ENCODE measurements around the gene MCM3.

Gene MCM3

GRCh38 chr6:52251113-52251512 lies 33.4 kb downstream of the MCM3 start:
- H3K27me3 ChIP-seq (ENCODE audit: insufficient read depth, low read length), result no peaks in the 10 kb centered on the region
- no peak overlapping the region for H4K8ac ChIP-seq (ENCODE audit: low read depth, low read length)
- H3K4me1 ChIP-seq (ENCODE audit: control insufficient read depth in 1 of 2, insufficient read depth in 2 of 2, low read length in 2 of 2), result no peaks in the 10 kb centered on the region
- no peaks in the 10 kb centered on the region for H3K9me3 ChIP-seq (ENCODE audit: insufficient read depth, low read depth, low read length)
- H3K23ac ChIP-seq (ENCODE audit: low read length), result no peak overlapping the region
- no peak overlapping the region for H4K12ac ChIP-seq (ENCODE audit: low read depth, low read length)
- DNase-seq, result no peak
- no peaks in the 10 kb centered on the region for H3K79me2 ChIP-seq (ENCODE audit: control insufficient read depth, insufficient read depth, low read length, poor library complexity)
- no peak overlapping the region for H3K27ac ChIP-seq (ENCODE audit: low read depth, low read length)
- no peak overlapping the region for H3K18ac ChIP-seq (ENCODE audit: low read length)
- H3K4me2 ChIP-seq (ENCODE audit: low read length), result no peak overlapping the region
- H2BK120ac ChIP-seq (ENCODE audit: insufficient read depth, low read length, poor library complexity), result no peak overlapping the region
- no peak overlapping the region for H3K4me3 ChIP-seq (ENCODE audit: low read depth, low read length)
- no peak overlapping the region for H3K14ac ChIP-seq (ENCODE audit: low read length)
- no peak overlapping the region for H2AFZ ChIP-seq (ENCODE audit: insufficient read depth, low read length, poor library complexity)
- no peak overlapping the region for H2BK12ac ChIP-seq (ENCODE audit: low read length)
- no peaks in the 10 kb centered on the region for H3K36me3 ChIP-seq (ENCODE audit: control insufficient read depth in 1 of 2, insufficient read depth in 2 of 2, low read length in 2 of 2)
- no peak overlapping the region for H3K9ac ChIP-seq (ENCODE audit: low read length)
- no peak overlapping the region for H2BK5ac ChIP-seq (ENCODE audit: low read depth, low read length, poor library complexity)
- H3K79me1 ChIP-seq (ENCODE audit: low read length), result no peaks in the 10 kb centered on the region
- H2AK5ac ChIP-seq (ENCODE audit: low read length), result no peak overlapping the region
- no peak overlapping the region for H3K4ac ChIP-seq (ENCODE audit: low read depth, low read length)
- no peak overlapping the region for H4K91ac ChIP-seq (ENCODE audit: low read depth, low read length)

GRCh38 chr6:52249078-52249477 lies 35.5 kb downstream of the MCM3 start:
- no peaks in the 10 kb centered on the region for H3K9me3 ChIP-seq (ENCODE audit: insufficient read depth, low read depth, low read length)
- no peaks in the 10 kb centered on the region for H3K36me3 ChIP-seq (ENCODE audit: control insufficient read depth in 1 of 2, insufficient read depth in 2 of 2, low read length in 2 of 2)
- H3K4me2 ChIP-seq (ENCODE audit: low read length), result no peak overlapping the region
- H3K79me2 ChIP-seq (ENCODE audit: control insufficient read depth, insufficient read depth, low read length, poor library complexity), result no peaks in the 10 kb centered on the region
- no CpG with 5 or more reads among the region's 2 CpGs for WGBS (ENCODE audit: extremely low coverage, insufficient coverage, insufficient read length)
- no peak overlapping the region for H4K8ac ChIP-seq (ENCODE audit: low read depth, low read length)
- no peak overlapping the region for H3K27ac ChIP-seq (ENCODE audit: low read depth, low read length)
- H3K23ac ChIP-seq (ENCODE audit: low read length), result no peak overlapping the region
- H3K9ac ChIP-seq (ENCODE audit: low read length), result no peak overlapping the region
- H2AK5ac ChIP-seq (ENCODE audit: low read length), result no peak overlapping the region
- no peaks in the 10 kb centered on the region for H3K27me3 ChIP-seq (ENCODE audit: insufficient read depth, low read length)
- H4K12ac ChIP-seq (ENCODE audit: low read depth, low read length), result no peak overlapping the region
- no peak overlapping the region for H2BK12ac ChIP-seq (ENCODE audit: low read length)
- H3K4ac ChIP-seq (ENCODE audit: low read depth, low read length), result no peak overlapping the region
- H3K4me1 ChIP-seq (ENCODE audit: control insufficient read depth in 1 of 2, insufficient read depth in 2 of 2, low read length in 2 of 2), result no peaks in the 10 kb centered on the region
- no peak overlapping the region for H2BK120ac ChIP-seq (ENCODE audit: insufficient read depth, low read length, poor library complexity)
- no peak overlapping the region for H3K14ac ChIP-seq (ENCODE audit: low read length)
- H4K91ac ChIP-seq (ENCODE audit: low read depth, low read length), result no peak overlapping the region
- H2AFZ ChIP-seq (ENCODE audit: insufficient read depth, low read length, poor library complexity), result no peak overlapping the region
- H3K18ac ChIP-seq (ENCODE audit: low read length), result no peak overlapping the region
- no peak for DNase-seq
- H3K4me3 ChIP-seq (ENCODE audit: low read depth, low read length), result no peak overlapping the region
- no peak overlapping the region for H2BK5ac ChIP-seq (ENCODE audit: low read depth, low read length, poor library complexity)
- no peaks in the 10 kb centered on the region for H3K79me1 ChIP-seq (ENCODE audit: low read length)

- Histone ChIP-seq H3K79me1 (ENCODE audit: low read length) (no peaks in the 10 kb centered on the region), H3K4me2 (ENCODE audit: low read length) (no peak overlapping the region), H3K79me2 (ENCODE audit: control insufficient read depth, insufficient read depth, low read length, poor library complexity) (no peaks in the 10 kb centered on the region), H3K9me3 (ENCODE audit: insufficient read depth, low read depth, low read length) (no peaks in the 10 kb centered on the region), H3K4me3 (ENCODE audit: low read depth, low read length) (no peak overlapping the region), H2AFZ (ENCODE audit: insufficient read depth, low read length, poor library complexity) (no peak overlapping the region), H2BK5ac (ENCODE audit: low read depth, low read length, poor library complexity) (no peak overlapping the region), H2BK12ac (ENCODE audit: low read length) (no peak overlapping the region), H3K9ac (ENCODE audit: low read length) (no peak overlapping the region), H4K8ac (ENCODE audit: low read depth, low read length) (no peak overlapping the region), H3K27me3 (ENCODE audit: insufficient read depth, low read length) (no peaks in the 10 kb centered on the region), H4K91ac (ENCODE audit: low read depth, low read length) (no peak overlapping the region), H3K27ac (ENCODE audit: low read depth, low read length) (no peak overlapping the region), H3K18ac (ENCODE audit: low read length) (no peak overlapping the region), H3K36me3 (ENCODE audit: control insufficient read depth in 1 of 2, insufficient read depth in 2 of 2, low read length in 2 of 2) (no peaks in the 10 kb centered on the region), H3K4ac (ENCODE audit: low read depth, low read length) (no peak overlapping the region), H4K12ac (ENCODE audit: low read depth, low read length) (no peak overlapping the region), H3K14ac (ENCODE audit: low read length) (no peak overlapping the region), H2BK120ac (ENCODE audit: insufficient read depth, low read length, poor library complexity) (no peak overlapping the region), H3K23ac (ENCODE audit: low read length) (no peak overlapping the region), H2AK5ac (ENCODE audit: low read length) (no peak overlapping the region), H3K4me1 (ENCODE audit: control insufficient read depth in 1 of 2, insufficient read depth in 2 of 2, low read length in 2 of 2) (no peaks in the 10 kb centered on the region)
- no peak for DNase-seq
- WGBS (ENCODE audit: extremely low coverage, insufficient coverage, insufficient read length), result no CpG with 5 or more reads among the region's 1 CpG
These were observed 39.1 kb downstream of the MCM3 start for GRCh38 chr6:52245425-52245824.

GRCh38 chr6:52244400-52244799 lies 40.1 kb downstream of the MCM3 start, which contains the start of gene IL17F:
Gene IL17F (minus strand): TSS chr6:52244500. CDS start chr6:52244429, 71 bp downstream.
- H2AK5ac ChIP-seq (ENCODE audit: low read length), result no peak within 1 kb of the TSS
- no peaks in the 10 kb centered on the region for H3K36me3 ChIP-seq (ENCODE audit: control insufficient read depth in 1 of 2, insufficient read depth in 2 of 2, low read length in 2 of 2)
- H3K79me2 ChIP-seq (ENCODE audit: control insufficient read depth, insufficient read depth, low read length, poor library complexity), result no peaks in the 10 kb centered on the region
- H3K9me3 ChIP-seq (ENCODE audit: insufficient read depth, low read depth, low read length), result no peaks in the 10 kb centered on the region
- no peak within 1 kb of the TSS for H3K23ac ChIP-seq (ENCODE audit: low read length)
- no peak within 1 kb of the TSS for H3K4ac ChIP-seq (ENCODE audit: low read depth, low read length)
- DNase-seq, result no peak
- no peak within 1 kb of the TSS for H3K9ac ChIP-seq (ENCODE audit: low read length)
- H3K79me1 ChIP-seq (ENCODE audit: low read length), result no peaks in the 10 kb centered on the region
- no peak within 1 kb of the TSS for H2BK5ac ChIP-seq (ENCODE audit: low read depth, low read length, poor library complexity)
- no peak within 1 kb of the TSS for H4K12ac ChIP-seq (ENCODE audit: low read depth, low read length)
- no peak within 1 kb of the TSS for H3K27ac ChIP-seq (ENCODE audit: low read depth, low read length)
- H3K4me1 ChIP-seq (ENCODE audit: control insufficient read depth in 1 of 2, insufficient read depth in 2 of 2, low read length in 2 of 2), result no peaks in the 10 kb centered on the region
- H4K91ac ChIP-seq (ENCODE audit: low read depth, low read length), result no peak within 1 kb of the TSS
- H3K4me2 ChIP-seq (ENCODE audit: low read length), result no peak within 1 kb of the TSS
- no peaks in the 10 kb centered on the region for H3K27me3 ChIP-seq (ENCODE audit: insufficient read depth, low read length)
- no peak within 1 kb of the TSS for H3K18ac ChIP-seq (ENCODE audit: low read length)
- no peak within 1 kb of the TSS for H2BK12ac ChIP-seq (ENCODE audit: low read length)
- H3K14ac ChIP-seq (ENCODE audit: low read length), result no peak within 1 kb of the TSS
- WGBS (ENCODE audit: extremely low coverage, insufficient coverage, insufficient read length), result no CpG with 5 or more reads among the region's 5 CpGs
- H2AFZ ChIP-seq (ENCODE audit: insufficient read depth, low read length, poor library complexity), result no peak within 1 kb of the TSS
- H2BK120ac ChIP-seq (ENCODE audit: insufficient read depth, low read length, poor library complexity), result no peak within 1 kb of the TSS
- no peak within 1 kb of the TSS for H4K8ac ChIP-seq (ENCODE audit: low read depth, low read length)
- H3K4me3 ChIP-seq (ENCODE audit: low read depth, low read length), result no peak within 1 kb of the TSS

Data from trophoblast cell (in vitro differentiated cells and primary cell).